GM18870 (cell line): ENCODE data around the gene IGIP.

Source experiments
- ATAC-seq: cut with Tn5 transposase; IDR thresholded peaks from one replicate; pipeline ENCODE4 v1.9.1; 2021; ENCODE audit warnings: moderate library complexity; ENCODE audit not compliant: unreplicated experiment

The IGIP gene

DNA sequence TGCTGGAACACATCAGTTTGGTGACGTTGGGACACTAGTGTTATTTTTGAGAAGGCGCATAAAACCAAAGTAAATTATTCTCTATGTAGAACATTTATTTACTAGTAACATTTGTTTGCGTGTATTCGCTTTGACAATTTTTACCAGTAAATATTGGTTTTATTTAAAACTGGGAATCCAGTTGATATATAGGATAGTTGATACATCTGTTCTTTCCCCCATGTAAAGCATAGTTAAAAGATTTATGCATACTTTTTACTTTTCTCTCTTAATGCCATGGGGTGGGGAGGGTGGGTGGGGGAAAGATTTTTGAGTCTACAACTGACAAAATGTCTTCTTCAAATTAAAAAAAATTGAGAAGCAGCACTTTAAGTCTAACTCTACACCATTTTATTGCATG lies at the start of gene IGIP:
TSS of gene IGIP (plus strand) at position 301 of the 400 bp plus-strand sequence. CDS start 2,540 bp downstream, outside the sequence.
- no peak for ATAC-seq

DNA sequence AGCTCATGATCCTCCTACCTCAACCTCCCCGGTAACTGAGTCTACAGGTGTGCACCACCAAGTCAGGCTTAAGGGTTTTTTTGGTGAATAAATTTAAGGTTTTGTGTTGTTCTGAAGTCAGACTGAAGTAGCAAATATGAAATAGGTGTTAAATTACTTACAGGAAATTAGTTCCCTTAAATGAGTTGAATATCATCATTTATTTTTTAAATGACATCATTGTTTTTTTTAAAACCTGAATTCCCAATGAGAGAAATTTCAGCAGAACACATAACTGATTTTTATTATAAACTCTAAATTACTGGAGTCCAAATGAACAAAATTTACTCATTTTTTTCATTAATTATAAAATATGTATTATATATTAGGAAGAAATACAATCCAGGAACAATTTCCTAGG lies 49.6 kb upstream of the IGIP start:
- ATAC-seq, result no peak

DNA sequence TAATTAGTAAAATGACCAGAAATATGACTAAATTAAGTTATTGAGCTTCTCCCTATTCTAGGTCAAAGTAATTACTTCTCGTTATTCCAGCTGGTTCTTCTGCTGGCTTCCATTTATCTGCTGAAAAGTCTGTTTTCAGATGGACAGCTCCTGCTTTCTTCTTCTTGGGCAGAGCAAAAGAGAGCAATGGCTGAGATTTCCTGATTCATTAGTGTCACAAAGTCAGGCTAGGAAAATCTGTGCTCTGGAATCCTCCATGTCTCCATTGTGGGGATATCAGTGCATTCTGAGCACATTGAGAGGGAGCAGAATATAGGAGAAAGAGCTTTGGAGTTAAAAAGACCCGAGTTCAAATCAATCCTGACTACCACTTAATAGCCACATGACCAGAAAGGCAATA lies 48.9 kb upstream of the IGIP start:
- ATAC-seq, result no peak

DNA sequence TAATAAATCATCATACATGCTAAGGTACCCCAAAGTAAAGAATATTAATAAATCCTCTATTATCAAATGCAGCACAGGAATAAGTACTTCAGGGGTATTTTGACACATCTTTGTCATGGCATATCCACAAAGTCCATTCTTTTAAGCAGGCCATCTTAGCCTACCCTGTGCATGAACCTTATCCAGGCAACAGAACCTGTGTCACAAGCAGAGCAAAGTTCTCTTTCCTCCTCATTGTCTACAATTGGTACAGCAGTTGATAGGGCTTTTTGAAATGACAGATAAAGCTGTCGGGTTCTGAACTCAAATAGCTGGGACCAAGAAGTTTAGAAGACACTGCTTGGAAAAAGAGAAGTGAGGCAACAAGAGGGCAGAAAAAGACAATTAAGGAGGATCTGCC lies 42.6 kb upstream of the IGIP start:
- no peak for ATAC-seq

DNA sequence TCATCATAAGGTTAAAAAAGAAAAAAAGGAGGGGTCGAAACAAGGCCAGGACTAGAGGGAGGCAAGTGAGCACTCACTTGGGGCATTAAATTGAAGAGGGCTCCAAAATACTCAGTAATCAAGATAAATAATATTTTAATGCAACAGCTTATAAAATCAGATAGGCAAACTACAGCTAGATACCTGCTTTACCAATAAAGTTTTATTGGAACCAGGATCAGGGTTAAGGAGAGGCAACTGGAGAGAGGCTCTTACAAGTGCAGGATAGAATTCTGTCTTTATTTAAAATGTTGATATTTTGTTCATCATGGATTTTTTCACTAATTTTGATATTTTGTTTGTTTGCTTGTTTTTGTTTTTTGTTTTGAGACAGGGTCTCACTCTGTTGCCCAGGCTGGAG lies 42.1 kb upstream of the IGIP start:
- ATAC-seq, result no peak

DNA sequence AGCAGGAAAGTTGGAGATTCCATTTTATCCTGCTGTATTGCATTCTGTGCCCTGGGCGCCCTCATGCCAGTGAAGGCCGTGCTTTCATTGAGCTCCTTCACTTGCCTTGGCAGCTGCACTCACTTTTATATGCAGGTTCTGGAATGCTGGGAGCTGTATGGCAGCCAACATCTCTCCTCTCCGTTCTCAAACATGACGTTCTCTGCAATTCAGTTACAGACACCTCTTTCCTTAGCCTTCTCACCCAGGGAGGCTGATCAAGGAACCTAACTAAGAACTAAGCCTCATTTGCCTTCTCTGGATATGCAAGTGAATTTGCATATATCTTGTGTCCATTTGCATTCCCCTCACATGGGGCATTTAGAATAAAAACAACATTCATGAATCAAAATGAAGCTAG lies 41.2 kb upstream of the IGIP start:
- ATAC-seq, result no peak

DNA sequence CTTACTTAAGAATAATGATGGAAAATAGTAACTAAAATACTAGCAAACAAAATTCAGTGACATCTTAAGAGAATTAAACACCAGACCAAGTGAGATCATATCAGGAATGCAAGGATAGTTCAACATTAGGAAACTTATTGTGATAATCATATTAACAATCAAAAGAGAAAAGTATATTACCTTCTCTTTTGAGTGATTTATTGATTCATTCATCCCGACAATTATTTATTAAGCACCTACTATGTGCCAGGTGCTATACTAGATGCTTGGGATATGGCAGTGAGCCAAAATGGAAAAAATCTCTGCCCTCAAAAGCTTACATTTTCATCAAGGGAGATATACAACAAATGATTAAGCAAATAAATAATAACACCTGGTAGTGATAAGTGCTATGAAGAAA lies 35.5 kb upstream of the IGIP start:
- ATAC-seq, result no peak

DNA sequence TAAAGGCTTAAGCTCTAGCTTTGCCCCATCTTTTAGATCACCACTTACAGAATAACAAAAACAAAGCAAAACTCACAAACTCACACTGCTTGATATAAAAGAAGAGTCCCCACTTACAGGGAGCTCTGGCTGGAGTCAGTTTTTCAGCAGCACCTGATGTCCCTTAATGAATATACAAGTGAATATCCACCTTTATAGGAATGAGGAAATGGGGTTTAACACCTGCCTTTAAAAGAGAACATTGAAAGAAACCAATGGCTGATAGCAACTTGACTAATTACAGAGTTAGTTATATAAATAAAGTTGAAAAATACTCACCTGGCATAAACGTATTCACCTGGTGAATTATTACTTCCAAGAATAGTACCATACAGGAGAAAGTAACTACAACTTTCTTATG lies 32.6 kb upstream of the IGIP start:
- ATAC-seq, result no peak

DNA sequence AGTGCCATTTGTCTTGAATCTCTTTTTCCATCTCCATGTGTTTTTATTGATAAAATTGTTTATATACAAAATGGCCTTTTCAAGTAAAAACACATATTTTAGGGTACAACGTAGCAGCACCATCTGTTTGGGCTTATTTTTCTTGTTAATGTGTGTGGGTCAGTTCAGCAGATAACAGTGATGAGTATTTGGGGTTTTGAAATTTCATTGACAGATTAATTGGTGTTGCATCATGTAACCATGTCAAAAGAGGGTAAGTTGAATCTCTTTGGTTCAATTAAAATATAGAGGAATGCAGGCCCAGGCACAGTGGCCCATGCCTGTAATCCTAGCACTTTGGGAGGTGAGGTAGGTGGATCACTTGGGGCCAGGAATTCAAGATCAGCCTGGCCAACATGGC lies 31.9 kb upstream of the IGIP start:
- no peak for ATAC-seq

DNA sequence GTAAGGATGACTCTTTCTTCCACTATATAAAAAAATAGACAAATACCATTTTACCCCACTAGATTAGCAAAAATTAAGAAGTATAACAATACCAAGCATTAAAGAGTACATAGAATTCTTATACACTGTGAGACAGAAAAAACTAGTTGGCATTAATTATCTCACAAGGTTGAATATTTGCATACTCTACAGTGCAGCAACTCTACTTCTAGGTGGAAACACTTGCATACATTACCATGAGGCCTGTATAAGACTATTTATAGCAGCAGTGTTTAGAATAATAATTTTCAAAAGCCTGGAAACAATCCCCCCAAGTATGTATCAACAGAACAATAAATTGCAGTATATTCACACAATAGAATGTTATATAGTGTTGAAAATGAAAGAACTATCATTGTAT lies 30.8 kb upstream of the IGIP start:
- ATAC-seq, result no peak

DNA sequence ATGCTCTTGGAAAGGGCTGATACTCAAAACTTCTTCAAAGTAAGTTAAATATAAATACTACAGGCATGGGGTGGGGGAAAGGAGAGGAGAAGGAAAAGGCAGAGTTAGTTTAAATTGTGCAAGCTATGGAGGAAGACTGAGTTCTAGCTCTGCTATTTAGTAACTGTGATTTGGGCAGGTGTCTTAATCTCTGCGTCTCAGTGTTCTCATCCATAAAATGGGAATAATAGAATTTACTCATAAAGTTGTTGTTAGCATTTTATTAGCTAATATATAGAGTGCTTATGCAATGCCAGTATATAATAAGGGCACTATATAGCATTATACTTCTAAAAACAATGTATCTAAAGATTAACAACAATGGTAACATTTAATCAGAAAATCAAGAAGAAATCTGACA lies 24.6 kb upstream of the IGIP start:
- ATAC-seq, result no peak

DNA sequence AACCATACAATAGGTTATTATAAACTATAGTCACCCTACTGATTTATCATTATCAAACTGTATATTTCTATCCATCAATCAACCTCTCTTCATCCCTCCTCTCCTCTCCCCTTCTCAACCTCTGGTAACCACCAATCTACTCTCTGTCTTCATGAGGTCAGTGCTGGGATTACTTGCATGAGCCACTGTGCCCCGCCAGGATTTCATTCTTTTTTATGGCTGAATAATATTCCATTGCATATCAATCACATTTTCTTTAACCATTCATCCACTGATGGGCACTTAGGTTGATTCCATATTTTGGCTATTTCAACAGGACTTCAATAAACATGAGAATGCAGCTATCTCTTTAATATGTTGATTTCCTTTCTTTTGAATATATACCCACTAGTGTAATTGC lies 22.6 kb upstream of the IGIP start:
- no peak for ATAC-seq

DNA sequence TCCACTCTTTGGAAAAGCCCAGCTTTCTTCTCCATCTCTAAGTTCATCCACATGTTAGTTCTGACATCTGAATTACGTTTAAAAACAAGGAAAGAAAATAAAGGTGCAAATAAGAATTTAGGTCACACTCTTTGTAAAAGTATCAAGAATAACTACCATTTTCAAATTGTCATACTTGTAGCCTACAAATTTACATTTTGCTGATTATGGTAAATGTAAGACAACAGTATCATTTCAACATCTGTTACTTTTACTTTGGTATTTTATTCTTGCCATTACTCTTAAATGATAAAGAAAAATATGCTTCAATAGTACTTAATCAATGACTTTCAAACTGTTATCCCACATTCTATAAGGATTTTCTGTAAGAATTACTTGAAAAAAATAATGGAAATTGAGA lies 21.6 kb upstream of the IGIP start:
- ATAC-seq, result no peak

DNA sequence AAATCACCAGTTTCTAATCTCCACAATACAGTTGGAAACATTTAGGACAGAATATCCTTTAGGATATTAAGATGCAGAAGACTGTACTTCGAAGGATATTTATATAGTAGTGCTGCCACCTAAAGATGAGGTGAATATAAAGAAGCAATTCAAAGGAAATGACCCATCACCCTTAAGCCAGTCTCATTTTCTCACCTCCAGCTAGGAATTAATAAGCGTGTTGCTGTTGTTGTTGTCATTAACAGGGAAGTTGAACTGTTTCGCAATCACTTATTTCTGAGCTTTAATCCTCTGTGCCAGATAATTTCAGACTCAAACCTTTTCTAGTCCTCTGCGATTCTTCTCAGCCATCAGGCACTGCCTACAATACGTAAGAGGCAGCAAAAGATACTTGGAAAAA lies 19.6 kb upstream of the IGIP start:
- no peak for ATAC-seq

DNA sequence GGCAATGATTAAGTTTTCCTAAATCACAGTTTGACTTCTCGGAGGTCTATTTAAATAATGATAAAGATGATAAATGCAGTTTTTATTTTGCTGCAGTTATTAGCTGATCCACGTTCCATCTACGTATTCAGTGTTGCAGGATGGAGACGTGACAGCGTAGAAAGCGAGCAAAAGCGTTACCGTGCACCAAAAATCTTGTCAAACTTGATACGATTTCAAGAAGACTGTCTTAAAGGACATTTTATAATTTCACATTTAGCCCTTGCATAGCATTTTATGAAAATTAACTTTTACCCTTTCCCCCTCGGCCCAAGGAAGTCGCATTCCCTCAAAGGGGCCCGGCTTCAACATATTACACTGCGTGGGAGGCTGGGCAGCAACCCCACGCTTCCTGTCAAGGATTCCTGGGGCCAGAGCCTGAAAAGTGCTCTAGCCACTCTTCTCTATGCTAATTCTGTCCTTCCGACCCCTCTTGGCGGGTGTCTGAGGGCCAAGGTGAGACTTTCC lies 18.9 kb upstream of the IGIP start:
- peak; percentile 2 for ATAC-seq

DNA sequence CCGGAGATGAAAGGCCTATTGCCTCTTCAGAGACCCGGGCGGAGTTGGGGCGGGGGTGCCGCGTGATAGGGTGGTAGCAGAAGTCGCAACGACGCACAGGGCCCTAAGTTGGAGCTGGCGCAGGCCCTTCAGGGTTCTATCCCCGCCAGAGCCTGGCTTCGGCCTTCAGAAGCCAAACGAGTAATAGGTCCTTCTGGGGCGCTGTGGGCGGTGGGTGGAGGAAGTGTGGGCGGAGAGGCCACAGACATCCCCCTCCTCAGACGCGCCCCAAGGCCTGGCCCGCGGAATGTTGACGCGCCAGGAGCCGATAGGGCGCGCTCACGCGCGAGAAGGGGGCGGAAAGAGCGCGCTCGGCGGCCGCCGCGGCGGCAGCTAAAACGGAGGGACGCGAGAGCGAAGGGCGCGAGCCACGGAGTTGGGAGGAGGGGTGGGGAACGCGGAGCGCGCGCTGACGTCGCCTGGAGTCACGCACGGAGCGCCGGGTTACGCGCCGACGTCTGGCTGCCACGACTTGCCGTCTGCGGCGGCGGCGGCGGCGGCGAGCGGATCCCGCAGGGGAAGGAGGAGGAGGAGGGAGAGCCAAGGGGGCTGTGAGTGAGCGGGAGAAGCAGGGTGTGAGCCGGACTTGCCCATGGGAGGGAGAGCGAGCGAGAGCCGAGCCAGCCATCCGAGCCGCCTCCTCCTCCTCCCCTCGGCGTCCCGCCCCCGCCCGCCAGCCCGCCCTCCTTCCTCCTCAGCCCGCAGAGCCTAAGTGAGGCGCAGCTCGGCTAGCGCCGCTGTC lies 18.2 kb upstream of the IGIP start:
- peak; percentile 70 for ATAC-seq

DNA sequence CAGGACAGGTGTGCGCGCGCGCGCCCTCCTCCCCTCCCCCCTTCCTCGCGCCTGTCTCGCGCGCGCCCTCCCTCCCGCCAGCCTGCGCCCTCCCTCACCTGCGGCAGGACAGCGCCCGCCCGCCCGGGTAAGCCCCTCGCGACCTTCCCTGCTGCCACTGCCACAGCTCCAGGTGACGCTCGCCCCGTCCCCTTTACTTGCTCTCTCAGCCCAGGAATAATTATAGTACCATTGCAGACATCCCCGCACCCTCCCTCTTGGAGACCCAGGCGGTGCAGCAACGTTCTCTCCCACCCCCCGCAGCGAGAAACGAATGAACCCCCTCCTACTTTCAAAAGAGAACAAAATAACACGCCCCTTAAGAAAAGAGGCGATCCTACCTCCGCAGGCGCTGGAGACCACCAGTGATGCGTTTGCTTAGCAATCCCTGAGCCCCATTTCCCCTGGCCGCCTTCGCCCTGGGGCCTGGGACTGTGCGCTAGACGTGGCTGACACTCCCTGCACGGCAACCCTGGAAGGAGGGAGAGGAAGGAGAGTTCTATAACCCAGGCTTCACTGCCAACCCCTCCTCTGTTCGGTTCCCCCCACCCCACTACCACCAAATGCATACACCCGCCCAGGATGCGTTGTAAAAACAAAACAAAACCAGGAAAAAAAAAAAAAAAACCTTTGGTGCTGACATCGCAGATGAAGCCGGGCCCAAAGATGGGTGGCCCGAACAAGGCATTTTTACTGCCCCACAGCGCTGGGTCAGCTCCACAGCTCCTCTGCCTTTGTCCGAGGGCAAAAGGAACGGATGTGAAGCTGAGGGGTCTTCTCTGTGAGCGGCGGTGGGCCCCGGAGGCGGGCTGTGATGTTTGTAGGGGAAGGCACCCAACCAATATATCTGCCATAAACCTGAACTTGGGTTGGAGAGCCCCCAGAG lies 17.4 kb upstream of the IGIP start:
- no peak for ATAC-seq

DNA sequence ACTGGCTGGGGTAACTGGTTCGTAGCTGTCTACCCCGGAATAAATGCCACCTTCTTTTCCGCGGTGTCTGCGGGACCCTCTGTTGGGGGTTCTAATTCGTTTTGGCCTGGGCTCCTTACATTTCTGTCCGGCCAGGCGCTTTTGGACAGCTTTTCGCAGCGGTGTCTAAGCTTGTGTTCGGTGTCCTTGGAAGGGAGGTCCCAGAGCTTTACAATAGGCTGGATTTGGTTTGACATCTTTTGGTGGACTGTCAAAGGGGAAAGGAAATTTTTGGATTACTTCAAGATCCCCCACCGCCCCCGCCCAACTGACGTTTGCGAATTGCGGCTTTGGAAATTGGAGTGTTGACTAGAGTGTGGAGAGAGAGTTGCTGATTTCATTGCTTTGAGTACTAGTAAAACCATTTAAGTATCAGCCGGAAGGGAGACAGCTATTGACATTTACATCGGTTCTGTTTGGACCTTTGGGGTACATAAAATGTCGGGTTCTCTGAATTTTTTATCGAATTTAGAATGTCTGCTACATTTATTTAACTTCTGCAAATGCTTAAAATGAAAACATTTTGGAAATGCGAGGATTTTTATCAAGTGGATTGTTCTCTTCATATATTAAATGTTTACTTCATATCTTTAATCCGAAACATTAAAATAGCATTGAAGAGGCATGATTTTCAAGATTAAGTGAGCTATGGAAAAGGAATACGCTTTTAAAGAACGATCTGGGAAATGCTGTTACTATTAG lies 16.5 kb upstream of the IGIP start:
- no peak for ATAC-seq

DNA sequence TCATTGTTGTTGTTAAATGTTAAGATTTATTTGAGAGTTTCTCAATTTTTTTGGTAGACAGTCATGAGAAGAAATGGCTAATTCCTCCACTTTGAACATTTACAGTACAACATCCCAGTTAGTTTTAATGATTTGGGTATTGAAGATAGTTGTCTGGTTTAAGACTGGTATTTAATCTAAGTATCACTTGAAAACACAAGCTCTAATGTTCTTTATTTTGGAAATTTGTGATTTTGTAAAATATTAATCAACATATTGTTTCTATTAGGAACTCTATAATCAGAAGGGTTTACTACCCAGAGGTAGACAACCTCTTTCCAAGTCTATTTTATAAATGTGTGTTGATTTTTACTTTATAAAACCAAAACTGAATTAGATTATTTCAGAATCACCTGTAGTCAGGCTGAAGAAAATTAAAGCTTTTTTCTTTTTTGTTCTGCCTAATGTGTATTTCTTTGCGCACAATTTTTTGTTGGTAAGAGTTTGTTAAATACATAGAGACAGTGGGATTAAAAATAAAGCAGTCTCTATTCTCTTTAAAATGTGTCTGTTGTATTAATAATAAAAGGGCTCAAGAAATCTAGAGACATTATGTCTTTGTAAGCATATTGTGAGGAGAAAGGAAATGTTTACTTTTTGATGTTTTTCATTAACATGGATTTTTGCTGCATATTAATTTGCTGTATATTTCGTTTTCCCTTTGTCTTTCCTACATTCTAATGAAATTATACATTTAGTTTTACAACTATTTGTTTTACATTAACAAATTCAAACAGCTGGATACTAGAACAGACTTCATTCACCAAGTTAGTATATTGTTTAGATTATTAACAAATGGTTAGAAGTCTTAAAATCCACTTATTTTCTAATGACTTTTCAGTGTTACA lies 15.7 kb upstream of the IGIP start:
- no peak for ATAC-seq

DNA sequence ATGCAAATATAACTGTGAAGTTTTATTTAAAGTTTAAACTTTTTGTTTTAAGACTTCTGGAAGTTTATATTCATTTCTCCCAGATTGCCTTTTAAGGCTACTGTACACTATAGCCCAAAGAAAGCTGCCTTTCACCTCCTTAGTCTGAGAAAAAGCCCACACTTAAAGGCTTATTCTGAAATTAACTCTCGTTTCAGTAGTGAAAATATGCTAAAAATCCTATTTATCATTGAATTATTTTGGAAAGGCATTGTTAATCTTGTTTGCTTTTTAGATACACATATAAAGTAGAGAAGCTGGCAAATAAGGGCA lies 15.1 kb upstream of the IGIP start:
- ATAC-seq, result no peak
